Measurements from ENCODE around the gene CHCHD6.

CHCHD6 gene

DNA sequence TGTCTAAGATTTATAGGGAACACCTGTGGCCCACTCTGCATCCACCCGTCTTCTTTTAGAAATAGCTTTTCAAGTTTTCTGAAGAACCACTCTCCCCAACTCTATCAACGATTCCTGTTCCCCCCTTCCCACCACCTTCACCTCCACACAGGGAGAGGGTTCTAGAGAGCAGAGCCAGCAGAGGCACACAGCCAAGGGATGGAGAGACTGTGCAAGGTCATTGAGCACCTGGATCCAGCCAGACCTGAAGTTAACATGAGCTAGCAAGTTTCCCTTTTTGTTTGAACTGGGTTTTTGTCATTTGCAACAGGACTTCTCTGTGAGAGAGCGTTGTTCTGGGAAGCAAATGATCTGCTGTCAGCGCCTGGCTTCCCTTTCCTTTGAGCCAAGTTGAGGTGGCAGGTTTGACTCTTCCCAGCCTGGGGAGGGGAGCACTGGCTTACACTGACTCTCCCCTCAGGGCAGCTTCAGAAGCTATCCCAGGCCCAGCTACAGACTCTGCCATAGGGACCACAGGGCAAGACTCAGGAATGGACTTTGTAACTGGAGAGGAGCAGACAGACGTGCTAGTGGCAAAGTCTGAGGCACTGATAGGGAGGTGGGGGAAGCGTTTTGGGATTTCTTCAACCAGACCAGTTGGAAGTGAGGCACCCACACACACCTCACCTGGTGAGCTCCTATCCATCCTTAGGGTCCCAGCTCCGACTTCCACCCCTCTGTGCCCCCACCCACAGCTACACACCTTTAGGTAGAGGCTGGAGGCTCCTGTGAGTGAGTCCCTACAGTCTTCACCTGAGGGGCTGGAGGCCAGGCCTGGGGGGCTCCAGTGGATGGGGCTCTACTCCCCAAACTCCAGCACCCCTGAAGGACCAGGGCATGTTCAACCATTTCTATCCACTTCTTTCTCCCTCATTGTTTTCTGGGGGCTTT is 259.5 kb downstream of the CHCHD6 start:
- no peak overlapping the region for H3K27ac ChIP-seq
- TF ChIP-seq, protein P1, sequence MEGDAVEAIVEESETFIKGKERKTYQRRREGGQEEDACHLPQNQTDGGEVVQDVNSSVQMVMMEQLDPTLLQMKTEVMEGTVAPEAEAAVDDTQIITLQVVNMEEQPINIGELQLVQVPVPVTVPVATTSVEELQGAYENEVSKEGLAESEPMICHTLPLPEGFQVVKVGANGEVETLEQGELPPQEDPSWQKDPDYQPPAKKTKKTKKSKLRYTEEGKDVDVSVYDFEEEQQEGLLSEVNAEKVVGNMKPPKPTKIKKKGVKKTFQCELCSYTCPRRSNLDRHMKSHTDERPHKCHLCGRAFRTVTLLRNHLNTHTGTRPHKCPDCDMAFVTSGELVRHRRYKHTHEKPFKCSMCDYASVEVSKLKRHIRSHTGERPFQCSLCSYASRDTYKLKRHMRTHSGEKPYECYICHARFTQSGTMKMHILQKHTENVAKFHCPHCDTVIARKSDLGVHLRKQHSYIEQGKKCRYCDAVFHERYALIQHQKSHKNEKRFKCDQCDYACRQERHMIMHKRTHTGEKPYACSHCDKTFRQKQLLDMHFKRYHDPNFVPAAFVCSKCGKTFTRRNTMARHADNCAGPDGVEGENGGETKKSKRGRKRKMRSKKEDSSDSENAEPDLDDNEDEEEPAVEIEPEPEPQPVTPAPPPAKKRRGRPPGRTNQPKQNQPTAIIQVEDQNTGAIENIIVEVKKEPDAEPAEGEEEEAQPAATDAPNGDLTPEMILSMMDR (conservative IDR thresholded peaks at IDR 0.05): no peak

DNA sequence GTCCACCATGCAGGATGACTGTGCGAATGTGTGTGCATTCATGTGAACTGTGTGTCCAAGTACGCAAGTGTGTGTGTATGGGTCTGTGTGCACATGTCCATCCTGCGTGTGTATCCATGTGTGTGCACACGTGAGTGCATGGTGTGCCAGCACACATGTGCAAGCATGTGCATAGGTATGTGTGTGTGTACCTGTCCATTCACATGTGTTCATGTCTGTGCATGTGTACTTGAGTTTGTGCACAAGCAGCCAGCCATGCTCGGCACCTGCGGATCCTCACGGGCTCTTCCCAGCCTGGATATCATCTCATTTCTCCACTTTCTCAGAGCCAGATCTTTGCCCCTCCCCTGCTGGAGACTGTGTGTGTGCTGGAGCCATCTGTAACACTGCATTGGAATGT is 260.2 kb downstream of the CHCHD6 start:
- H3K27ac ChIP-seq: no peak overlapping the region
- TF ChIP-seq, protein P1 (conservative IDR thresholded peaks at IDR 0.05): no peak

DNA sequence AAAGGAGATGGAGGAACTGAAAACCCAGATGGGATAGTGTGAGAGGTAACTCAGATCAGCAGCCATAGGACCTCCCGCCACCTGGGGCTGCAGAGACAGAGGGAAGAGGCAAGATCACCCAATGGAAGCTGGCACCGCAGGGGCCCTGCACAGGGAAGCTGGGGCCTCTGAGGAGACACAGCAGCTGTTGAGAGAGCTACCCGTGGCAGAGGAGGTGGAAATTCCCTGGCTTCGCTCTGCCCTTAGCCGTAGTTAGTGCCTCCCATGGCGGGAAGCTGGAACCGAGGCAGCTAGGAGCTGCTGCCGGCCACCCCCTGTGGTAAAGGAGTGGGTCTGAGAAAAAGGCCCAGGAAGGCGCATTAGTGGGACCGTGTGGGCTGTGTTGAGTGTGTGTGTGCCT is 260.9 kb downstream of the CHCHD6 start:
- H3K27ac ChIP-seq: no peak overlapping the region
- TF ChIP-seq, protein P1 (conservative IDR thresholded peaks at IDR 0.05): no peak

DNA sequence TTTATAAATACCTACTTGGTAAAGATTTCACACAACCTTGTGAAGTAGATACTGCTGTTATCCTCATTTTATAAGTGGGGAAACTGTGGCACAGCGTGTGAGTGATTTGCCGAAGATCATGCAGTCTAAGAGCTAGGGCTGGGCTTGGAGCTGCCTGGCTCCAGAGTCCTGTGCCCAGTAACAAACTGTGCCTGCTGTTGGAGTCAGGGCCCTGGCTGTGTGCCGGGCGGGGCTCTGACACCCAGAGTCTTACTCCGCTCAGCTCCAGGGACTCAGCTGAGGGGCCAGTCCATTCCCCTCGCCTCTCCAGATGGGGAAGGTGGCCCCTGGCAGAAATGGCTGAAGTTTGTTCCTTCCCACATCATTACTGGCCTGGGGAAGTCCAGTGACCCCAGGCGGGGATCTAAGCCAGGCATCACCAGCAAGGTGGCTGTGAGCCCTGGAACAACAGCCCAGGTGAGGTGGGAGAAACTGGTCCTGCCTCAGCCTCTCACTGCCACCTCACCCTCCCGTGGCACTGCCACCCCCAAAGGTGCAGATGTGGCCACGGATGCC is 261.6 kb downstream of the CHCHD6 start:
- TF ChIP-seq, protein P1 (conservative IDR thresholded peaks at IDR 0.05): no peak
- no peak overlapping the region for H3K27ac ChIP-seq

DNA sequence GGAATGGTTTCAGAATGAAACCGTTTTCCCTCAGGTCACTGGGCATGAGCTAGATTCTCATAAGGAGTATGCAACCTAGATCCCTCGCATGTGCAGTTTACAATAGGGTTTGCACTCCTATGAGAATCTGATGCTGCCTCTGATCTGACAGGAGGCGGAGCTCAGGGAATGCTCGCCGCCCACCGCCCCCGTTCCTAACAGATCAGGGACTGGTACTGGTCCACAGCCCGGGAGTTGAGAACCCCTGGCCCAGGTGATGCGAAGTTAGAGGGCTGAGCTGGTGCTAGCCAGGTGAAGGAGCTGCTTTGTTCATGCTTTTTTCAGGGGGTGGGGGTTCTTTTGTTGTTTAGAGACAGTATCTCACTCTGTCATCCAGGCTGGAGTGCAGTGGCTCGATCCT is 263.3 kb downstream of the CHCHD6 start:
- TF ChIP-seq, protein P1 (conservative IDR thresholded peaks at IDR 0.05): no peak
- no peak overlapping the region for H3K27ac ChIP-seq

DNA sequence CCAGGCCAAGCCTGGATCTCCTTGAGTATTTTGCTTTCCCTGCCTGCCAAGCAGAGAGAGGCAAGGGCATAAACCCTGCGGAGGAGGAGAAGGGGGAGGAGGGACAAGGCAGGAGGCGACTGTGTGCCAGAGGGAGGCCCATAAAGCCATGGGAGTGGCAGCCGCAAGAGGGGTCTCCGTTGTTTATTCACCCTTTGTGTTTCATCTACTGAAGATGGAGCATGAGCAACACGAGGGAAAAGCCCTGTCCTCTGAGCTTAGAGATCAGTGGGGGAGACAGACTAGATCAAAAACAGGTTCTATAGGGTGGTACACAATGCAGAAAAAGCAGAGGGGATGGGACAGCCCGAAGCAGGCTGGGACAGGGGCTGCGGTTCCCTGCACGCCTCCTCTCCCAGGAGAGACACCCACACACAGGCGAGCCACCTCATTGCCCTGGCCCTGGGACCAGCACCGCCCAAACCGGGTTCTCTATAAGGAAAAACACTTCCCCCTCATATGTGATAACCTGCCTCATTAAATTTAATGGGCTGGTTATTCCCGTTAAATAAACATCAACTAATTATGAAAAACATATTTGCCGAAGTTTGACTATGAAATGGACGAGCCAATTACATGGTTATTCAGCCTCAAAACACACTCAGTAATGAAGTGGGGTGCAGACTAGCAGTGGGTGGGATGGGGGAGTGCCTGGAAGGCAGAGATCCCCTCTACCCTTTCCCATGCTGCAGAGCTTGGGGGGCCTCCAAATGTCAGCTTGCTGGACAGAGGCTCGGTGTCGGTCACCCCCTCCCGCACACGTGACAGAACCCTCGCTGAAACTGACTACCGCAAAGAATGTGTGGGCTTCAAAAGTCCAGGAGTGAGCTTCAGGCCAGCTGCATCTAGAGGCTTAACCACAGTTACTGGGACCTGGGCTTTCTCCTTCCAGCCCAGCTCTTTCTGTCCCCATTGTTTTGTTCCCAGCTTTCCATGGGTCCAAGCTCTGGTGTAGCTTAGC is 264.7 kb downstream of the CHCHD6 start:
- H3K27ac ChIP-seq: no peak overlapping the region
- TF ChIP-seq, protein P1 (conservative IDR thresholded peaks at IDR 0.05): no peak

DNA sequence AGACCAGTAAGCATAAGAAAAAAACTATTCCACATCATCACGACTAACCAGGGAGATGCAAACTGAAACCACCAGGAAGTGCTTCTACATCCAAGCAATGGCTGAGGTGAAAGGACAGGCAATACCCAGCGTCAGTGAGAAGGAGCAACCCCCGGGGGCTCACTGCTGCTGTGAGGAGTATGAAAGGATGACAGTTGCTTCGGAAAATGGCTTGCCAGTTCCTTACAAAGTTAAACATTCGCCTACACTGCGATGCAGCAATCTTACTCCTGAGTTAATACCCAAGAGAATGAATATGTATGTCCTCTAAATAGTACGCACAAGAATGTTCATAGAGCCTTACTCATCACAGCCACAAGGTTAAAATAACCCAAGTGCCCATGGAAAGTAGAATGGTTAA is 265.5 kb downstream of the CHCHD6 start:
- no peak overlapping the region for H3K27ac ChIP-seq
- TF ChIP-seq, protein P1 (conservative IDR thresholded peaks at IDR 0.05): no peak
